Esophagus squamous epithelium (tissue), 5 donors: ENCODE measurements around the gene TFF1. TPM values are rescaled to one million over a fixed set of nuclear protein-coding genes. Genes with fewer than 3 reads are reported as not detected.

Experiments
- DNase-seq: peaks from one replicate; lab custom pipeline; 2025; lab: John Stamatoyannopoulos, UW
- H3K27ac ChIP-seq, 4 donors: fragments of 200-600 bp; sonication (generic); one replicate each; pipeline ENCODE4 v1.5.1; 2016 to 2019; ENCODE audit warnings: mild to moderate bottlenecking in 1 of 4
- H3K27me3 ChIP-seq, 4 donors: fragments of 200-600 bp; sonication (generic); 1 replicate in 3 of 4; 2 replicates in 1 of 4; pipeline versions ENCODE4 v1.5.1 to v1.6.0; 2017 to 2021; ENCODE audit warnings: antibody characterized with exemption in 1 of 4
- H3K36me3 ChIP-seq, 3 donors: fragments of 200-600 bp; sonication (generic); one replicate each; pipeline ENCODE4 v1.5.1; 2016 to 2019
- H3K4me1 ChIP-seq, 3 donors: fragments of 200-600 bp; sonication (generic); one replicate each; pipeline ENCODE4 v1.5.1; 2017 to 2019
- H3K4me3 ChIP-seq, 4 donors: fragments of 200-600 bp; sonication (generic); 1 replicate in 3 of 4; 2 replicates in 1 of 4; pipeline ENCODE4 v1.5.1; 2016 to 2019; ENCODE audit warnings: mild to moderate bottlenecking in 2 of 4, moderate library complexity in 1 of 4
- H3K9me3 ChIP-seq, 3 donors: fragments of 200-600 bp; sonication (generic); one replicate each; pipeline ENCODE4 v1.5.1; 2016 to 2019
- POLR2A ChIP-seq, 4 donors: fragments of 450-650 bp; IDR thresholded peaks; one replicate each; pipeline ENCODE4 v1.6.1; 2017; ENCODE audit warnings: antibody characterized with exemption in 4 of 4, mild to moderate bottlenecking in 4 of 4, moderate library complexity in 3 of 4
- WGBS, 2 donors: methylation state at CpG; one replicate each; pipeline ENCODE4 v1.1.5; 2018; 5-methylcytosine and 5-hydroxymethylcytosine counted together
- intact Hi-C: fragments of 100-400 bp; cut with DNase I; formaldehyde crosslinking; loops from one replicate; pipeline ENCODE4 v1.15.0; 2022
- total RNA-seq, 4 donors: library from RNA; depleted of rRNA; stranded (reverse); fragments of >200 nt; gene quantifications; one replicate each; pipeline ENCODE4 v1.1.0, GENCODE V29; 2016
- TF ChIP-seq, protein P1 (sequence below), 6 experiments: fragments of 450-650 bp in 4 of 6; fragments of 200-600 bp in 2 of 6; sonication (generic) in 2 of 6; IDR thresholded peaks; one replicate each; pipeline ENCODE4 v1.5.1; 2016 to 2019; ENCODE audit warnings: antibody characterized with exemption in 6 of 6, mild to moderate bottlenecking in 4 of 6, moderate library complexity in 4 of 6
- donor health status: DM: yes; HTN: yes; CAD: no.

Gene TFF1
- total RNA-seq, 4 donors from 2014 or later: not detected

DNA sequence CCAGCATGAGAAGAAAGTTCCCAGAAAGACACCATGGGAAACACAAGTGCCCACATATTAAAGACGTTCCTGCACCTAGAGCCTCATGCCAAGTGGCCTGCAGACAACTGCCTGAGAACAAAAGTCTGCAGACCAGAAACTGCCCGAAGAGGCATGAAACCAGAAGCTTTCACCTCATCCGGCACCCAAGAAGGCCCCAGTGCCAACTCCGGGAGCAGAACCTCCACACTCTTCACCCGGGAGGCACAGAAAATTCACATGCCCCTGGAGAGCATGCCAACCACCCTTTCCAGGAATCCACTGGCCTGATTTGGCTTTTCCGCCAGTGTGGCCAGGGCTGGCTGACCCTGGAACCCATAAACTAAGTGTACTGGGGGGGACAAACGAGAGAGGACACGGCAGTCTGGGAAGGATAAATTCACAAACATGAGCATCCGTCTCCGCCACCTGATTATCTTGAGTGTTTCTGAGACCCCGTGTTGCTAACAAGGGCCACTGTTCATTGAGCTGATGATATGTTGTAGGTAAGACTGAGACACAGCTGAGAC lies 22.3 kb downstream of the TFF1 start:
- peaks cover 0 to 12% (median 0%) of the 10 kb centered on the region in 3 donors for H3K4me1 ChIP-seq
- intact Hi-C loops: no loop called here
- WGBS, 2 donors: 87 to 90% methylated on average over 7 to 11 of the region's 11 CpGs
- H3K36me3 ChIP-seq: no peaks in the 10 kb centered on the region
- no peak overlapping the region for H3K4me3 ChIP-seq
- no peak overlapping the region for H3K27ac ChIP-seq
- no peak for DNase-seq
- peaks cover 0 to 28% (median 0%) of the 10 kb centered on the region in 4 donors for H3K27me3 ChIP-seq
- no peak for TF ChIP-seq POLR2A (IDR thresholded peaks at IDR 0.05)
- TF ChIP-seq, protein P1, sequence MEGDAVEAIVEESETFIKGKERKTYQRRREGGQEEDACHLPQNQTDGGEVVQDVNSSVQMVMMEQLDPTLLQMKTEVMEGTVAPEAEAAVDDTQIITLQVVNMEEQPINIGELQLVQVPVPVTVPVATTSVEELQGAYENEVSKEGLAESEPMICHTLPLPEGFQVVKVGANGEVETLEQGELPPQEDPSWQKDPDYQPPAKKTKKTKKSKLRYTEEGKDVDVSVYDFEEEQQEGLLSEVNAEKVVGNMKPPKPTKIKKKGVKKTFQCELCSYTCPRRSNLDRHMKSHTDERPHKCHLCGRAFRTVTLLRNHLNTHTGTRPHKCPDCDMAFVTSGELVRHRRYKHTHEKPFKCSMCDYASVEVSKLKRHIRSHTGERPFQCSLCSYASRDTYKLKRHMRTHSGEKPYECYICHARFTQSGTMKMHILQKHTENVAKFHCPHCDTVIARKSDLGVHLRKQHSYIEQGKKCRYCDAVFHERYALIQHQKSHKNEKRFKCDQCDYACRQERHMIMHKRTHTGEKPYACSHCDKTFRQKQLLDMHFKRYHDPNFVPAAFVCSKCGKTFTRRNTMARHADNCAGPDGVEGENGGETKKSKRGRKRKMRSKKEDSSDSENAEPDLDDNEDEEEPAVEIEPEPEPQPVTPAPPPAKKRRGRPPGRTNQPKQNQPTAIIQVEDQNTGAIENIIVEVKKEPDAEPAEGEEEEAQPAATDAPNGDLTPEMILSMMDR (IDR thresholded peaks at IDR 0.05): no peak
- H3K9me3 ChIP-seq: no peaks in the 10 kb centered on the region

- WGBS, 2 donors: 82 to 92% methylated on average over 6 of the region's 6 CpGs
- TF ChIP-seq, protein P1 (IDR thresholded peaks at IDR 0.05): no peak
- no peak for TF ChIP-seq POLR2A (IDR thresholded peaks at IDR 0.05)
These were observed 22.8 kb downstream of the TFF1 start for GRCh38 chr21:42343556-42343955.

GRCh38 chr21:42343101-42343500 lies 23.2 kb downstream of the TFF1 start:
- Histone ChIP-seq H3K27me3 (peaks cover 0 to 20% (median 0%) of the 10 kb centered on the region in 4 donors), H3K4me1 (peaks cover 2 to 21% (median 4%) of the 10 kb centered on the region in 3 donors), H3K36me3 (no peaks in the 10 kb centered on the region), H3K27ac (no peak overlapping the region), H3K4me3 (no peak overlapping the region), H3K9me3 (no peaks in the 10 kb centered on the region)
- WGBS, 2 donors: 68 to 75% methylated on average over 4 to 6 of the region's 10 CpGs
- TF ChIP-seq, protein P1 (IDR thresholded peaks at IDR 0.05): no peak
- no peak for TF ChIP-seq POLR2A (IDR thresholded peaks at IDR 0.05)
- no peak for DNase-seq
- intact Hi-C loops: no loop called here

More at GRCh38 chr21:42343556-42343955, 22.8 kb downstream of the TFF1 start:
- no peak overlapping the region for H3K27ac ChIP-seq
- intact Hi-C loops: no loop called here
- no peaks in the 10 kb centered on the region for H3K36me3 ChIP-seq
- H3K9me3 ChIP-seq: no peaks in the 10 kb centered on the region
- H3K4me3 ChIP-seq: no peak overlapping the region
- peaks cover 0 to 17% (median 0%) of the 10 kb centered on the region in 3 donors for H3K4me1 ChIP-seq
- peaks cover 0 to 23% (median 0%) of the 10 kb centered on the region in 4 donors for H3K27me3 ChIP-seq
- DNase-seq: no peak

DNA sequence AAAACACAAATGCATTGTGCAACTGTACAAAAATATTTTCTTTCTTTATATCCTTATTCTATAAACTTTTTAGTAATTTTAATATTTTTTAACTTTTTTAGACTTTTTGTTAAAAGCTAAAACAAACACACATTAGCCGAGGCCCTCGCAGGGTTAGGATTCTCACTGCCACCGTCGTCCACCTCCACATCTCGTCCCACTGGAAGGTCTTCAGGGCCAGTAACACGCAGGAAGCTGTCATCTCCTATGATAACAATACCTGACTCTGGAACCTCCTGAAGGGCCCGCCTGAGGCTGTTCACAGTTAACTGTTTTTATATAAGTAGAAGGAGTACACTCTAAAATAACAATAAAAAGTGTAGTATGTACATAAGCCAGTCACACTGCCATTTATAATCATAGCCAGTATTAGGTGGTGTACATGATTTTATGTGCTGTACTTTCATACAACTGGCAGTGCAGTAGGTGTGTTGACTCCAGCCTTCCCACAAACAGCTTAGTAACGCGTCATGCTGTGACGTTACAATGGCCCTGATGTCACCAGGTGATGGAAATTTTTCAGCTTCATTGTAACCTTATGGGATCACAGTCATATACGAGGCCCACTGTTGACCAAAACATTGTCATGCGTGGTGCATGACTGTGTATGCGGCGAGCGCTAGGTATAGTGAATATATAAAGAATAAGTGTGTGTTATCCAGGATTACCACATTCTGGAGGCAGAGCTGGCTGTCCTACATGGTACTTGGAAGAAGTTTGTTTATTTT lies 24.4 kb downstream of the TFF1 start:
- TF ChIP-seq POLR2A (IDR thresholded peaks at IDR 0.05): no peak
- TF ChIP-seq, protein P1 (IDR thresholded peaks at IDR 0.05): no peak
- 86 to 87% methylated on average over 14 to 15 of the region's 15 CpGs for WGBS, 2 donors
- Histone ChIP-seq H3K27me3 (peaks cover 0 to 12% (median 0%) of the 10 kb centered on the region in 4 donors), H3K27ac (no peak overlapping the region), H3K4me3 (no peak overlapping the region), H3K4me1 (peaks cover 6 to 30% (median 9%) of the 10 kb centered on the region in 3 donors), H3K9me3 (no peaks in the 10 kb centered on the region), H3K36me3 (no peaks in the 10 kb centered on the region)
- no peak for DNase-seq
- intact Hi-C loops: no loop called here
